CD1c-positive myeloid dendritic cell (primary cell): ENCODE measurements around the gene ADAM33.

Source experiments
- DNase-seq: peaks from one replicate; pipeline ENCODE4 v3.0.0-alpha.2; 2016; ENCODE audit errors: extremely low spot score

Gene ADAM33

DNA sequence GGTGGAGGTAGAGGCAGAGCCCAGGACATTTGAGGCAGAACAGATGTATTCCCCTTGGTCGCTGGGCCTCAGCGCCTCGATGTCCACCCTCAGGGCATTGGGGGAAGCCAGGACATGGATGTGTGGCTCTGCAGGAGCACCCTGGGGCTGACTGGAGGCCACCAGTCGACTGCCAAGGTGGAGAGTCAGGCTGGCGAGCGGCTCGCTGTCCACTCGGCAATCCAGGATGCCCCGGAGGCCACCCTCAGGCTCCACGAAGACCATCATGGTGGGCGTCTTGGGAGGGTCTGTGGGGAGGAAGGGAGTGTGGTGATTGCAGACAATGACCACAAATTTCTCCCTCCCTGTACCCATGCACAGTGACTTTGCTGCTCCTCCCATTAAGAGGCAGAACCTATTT is 8.2 kb upstream of the ADAM33 start:
- no peak for DNase-seq

DNA sequence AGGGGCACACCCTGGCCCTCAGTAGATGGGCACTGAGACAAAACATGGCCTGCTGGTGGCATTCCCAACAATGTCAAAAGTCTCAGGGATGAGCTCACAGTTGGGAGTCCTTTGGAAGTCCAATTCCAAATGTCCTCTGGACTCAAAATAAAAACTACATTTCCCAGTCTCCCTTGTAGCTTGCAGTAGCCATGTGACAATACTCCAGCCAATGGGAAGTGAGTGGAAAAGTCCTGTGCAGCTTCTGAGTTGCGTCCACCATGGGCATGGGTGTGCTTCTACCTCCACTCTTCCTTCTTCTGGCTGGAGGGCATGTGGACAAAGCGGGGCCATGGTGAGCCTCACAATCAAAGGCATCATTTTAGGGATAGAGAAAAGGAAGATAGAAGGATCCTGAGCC is 5.8 kb upstream of the ADAM33 start:
- DNase-seq = peak; percentile 30

DNA sequence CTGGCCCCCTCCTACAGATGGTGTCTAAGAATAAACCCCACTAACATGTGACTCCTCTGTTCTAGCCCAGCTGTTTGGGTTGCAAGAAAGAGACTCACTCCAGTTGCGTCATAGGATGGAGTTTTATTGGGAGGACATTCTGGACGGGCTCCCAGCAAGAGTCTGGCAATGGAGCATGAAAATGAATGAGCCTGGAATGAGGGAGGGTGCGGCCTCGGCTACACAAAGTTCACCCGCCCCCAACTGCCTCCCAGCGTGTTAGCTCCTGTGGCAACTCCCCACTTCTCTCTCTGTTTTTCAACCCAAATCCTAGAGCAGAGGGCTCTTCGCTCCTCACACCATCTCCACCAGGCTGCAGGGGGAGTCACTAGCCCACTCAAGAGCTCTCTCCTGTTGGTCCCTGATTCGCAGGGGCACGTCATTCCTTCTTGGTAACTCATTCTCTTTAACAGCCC is 5.1 kb upstream of the ADAM33 start:
- DNase-seq = no peak

DNA sequence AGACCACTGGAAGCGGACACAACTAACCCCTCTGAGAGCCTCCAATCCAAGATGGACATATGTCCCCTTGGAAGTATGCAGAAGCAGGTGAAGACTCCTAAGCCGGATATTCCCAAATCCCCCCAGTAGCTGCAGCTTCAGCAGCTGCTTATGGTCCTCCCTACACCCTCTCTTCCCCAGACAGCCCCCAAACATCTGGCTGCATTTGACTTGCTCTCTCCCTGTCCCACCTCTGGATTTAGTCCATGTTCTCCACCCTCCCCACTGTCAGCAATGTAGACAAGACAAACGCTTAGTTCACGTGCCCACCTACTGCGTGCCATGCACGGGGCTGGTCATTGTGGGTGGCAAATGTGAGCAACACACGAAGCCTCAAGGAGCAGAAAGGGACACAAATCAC is 4.6 kb upstream of the ADAM33 start:
- DNase-seq = no peak

DNA sequence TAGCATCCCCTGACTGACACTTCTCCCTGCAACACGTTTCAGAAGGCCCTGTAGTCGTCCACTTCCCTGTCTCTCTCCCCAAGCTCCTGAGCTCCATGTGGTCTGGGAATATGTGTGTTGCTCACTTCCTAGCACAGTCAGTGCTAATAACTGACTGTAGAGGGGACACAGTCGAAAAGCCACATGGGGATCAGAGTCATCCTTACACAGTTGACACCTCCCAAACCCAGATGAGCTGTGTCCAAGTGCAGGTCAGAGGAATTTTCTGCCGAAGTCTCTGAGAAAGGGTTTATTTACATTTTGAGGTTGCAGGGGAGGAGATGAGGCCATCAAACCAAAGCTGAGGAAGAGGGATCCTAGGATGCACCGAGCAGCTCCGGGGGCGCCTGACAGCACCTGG is 3.5 kb upstream of the ADAM33 start:
- no peak for DNase-seq

DNA sequence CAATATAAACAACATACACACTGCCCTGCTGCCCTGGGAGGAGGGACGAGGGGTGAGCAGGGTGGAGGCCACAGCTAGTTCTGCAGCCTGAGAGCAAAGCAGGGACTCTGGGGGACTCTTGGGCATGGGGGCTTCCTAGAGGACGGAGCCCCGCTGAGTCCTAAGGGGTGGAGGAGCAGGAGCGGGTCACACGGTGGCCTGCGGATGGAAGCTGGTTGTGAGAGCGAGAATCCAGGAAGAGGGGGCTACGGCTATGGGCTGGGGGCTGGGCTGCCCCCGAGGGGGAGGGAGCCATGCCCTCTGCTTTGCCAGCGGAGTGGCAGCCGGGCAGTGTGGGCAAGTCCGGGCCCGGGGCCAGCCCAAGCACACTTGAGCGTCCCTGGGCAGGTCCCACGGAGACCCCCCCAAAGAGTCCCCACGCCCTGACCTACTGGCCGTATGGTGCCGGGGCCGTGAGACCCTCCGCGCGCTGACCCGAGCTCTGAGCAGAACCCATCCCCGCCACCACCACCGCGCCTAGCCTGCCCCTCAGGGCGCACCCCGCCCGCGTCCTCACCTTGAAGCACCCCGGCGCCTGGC is 369 bp downstream of the ADAM33 start:
- DNase-seq = no peak

DNA sequence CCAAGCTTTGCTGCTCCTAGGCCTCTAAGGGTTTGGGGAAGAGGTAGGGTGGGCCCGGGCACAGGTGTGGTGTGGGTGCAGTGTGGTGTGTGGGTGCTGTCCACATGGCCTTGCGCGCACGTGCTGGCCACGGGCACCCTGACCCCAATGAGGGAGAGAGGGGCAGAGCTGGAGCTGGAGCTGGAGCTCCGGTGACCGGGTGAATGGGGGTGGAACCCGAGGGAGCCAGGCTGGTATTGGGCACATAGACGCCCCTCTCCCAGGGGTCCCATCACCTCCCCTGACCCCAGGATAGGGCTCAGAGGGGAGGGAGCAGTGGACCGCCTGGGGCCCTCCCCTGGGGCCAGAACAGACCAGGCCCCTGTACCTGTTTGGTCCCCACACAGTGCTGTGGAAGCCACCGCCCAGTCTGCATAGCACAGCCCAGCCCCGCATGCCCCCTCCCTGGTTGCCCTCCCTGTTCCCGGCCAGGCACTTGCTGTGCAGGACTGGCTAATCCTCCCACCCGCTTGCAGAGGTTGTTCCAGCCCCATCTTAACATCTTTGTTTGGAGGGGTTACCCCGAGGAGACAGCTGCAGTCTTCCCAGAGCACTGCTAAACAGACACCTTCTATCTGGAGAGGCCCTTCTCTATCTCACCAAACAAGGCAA is 984 bp downstream of the ADAM33 start:
- DNase-seq = no peak

DNA sequence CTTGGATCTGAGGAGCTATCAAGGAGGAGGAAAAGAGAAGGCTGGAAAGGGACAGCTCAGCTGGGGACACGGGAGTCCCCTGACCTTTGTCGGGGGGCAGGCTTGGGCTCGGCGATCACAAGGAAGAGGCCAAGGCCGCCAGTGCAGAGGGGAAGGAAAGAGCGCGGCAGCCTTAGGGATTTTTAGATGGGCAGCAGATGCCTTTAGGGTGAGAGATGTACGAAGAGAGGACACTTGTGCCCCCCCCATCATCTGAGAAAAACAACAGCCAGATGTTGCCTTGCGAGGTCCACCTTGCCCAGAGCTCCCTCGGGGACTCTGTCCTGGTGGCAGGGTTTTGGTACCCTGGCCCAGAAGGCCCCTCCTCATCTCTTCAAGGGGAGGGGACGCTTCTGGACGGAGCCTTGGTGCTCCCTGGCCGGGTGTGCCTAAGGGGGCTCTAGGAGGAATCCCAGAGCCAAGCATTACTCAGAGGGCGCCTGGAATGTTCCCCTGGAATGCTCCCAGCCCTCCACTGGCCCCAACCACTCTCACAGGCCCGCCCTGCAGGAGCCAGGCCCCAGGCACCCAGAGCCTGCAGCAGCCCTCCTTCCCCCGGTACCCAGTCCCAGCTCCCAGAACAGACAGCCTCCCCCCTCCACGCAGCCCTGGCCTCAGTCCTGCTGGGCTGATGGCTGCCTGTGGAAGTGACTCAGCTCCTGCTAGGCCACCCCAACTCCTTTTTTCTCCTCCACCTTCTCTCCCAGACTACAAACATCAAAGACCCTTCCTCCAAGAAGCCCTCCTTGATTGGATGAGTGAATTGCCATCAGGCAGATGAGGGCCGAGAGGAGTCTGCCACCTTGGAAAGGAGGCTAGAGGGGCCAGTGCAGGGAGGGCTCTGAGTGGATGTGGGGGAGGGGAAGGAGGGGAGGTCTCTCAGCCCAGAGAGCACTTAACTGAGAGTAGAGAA is 1.8 kb downstream of the ADAM33 start:
- no peak for DNase-seq

DNA sequence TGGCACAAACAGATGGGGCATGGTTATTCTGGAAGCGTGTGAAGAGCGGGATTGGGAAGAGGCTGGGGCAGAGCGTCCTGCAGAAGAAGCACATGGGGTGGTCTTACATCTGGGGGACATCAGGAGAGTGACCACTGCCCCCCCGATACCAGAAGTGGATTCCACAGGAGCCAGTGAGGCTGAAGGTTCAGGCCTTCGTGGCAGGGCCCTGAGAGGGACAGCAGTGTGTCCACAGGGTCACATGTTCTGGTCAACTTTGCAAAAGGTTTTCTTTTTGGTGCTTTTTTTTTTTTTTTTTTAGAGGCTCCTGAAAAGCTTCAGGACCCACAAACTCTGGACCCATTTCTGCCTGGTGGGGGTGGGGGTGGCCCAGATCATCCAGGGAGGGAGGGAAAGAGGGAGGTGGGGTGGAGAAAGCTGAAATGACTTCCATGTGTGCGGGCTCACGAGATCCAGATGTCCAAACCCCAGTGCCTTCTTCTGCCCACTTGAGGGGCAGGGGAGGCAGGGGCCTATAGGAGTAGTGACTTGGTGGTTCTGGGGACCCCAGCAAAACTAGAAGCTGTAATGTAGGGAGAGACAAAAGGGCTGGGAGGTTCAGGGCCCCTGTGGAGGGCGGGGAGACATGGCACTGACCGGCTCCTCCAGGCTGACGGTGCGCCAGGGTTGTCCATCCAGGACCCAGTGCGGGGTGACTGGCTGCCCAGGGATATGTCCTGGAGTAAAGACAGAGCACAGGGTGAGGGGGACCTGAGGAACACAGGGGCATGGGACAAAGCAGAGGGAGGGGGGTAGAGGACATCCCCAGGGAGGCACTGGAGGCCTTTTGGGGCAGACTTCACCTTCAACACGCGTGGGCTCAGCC is 2.7 kb downstream of the ADAM33 start:
- no peak for DNase-seq

DNA sequence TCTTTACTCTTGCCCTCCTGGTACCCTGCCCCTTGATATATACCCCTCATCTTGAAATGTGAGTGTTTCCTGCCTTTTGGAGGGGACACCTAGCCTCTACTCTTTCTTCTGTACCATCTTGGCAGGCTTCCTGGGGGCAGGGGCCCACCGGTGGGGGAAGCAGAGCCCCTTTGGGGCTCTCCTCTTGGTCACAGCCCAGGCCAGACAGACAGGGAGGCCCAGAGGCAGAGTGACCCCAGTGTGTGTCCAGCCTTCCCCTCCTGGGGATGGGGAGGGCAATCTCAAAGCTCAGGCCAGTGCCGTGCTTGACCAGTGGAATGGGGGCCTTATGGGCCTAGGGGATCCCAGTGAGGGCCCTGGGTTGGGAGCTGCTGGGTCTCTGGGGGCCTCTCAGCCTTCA is 3.6 kb downstream of the ADAM33 start:
- DNase-seq = no peak

DNA sequence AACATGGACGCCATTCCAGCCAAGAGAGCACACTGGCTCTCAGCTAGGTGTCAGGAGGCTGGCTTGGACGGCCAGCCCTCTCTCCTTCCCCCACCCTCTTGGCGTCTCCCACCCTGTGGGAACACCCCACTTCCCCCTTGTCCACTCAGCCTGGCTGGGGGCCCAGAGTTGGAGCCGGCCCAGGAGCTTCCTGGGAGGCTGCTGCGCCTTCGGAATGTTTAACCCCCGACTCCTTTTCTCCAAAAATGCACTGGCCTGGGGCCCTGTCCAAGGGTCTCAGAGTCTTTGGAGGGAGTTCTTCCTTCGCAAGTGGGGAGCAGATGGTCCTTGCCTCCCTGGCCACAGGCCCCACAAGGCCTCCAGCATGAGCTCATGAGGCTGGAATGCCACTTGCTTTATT is 4.1 kb downstream of the ADAM33 start:
- no peak for DNase-seq

DNA sequence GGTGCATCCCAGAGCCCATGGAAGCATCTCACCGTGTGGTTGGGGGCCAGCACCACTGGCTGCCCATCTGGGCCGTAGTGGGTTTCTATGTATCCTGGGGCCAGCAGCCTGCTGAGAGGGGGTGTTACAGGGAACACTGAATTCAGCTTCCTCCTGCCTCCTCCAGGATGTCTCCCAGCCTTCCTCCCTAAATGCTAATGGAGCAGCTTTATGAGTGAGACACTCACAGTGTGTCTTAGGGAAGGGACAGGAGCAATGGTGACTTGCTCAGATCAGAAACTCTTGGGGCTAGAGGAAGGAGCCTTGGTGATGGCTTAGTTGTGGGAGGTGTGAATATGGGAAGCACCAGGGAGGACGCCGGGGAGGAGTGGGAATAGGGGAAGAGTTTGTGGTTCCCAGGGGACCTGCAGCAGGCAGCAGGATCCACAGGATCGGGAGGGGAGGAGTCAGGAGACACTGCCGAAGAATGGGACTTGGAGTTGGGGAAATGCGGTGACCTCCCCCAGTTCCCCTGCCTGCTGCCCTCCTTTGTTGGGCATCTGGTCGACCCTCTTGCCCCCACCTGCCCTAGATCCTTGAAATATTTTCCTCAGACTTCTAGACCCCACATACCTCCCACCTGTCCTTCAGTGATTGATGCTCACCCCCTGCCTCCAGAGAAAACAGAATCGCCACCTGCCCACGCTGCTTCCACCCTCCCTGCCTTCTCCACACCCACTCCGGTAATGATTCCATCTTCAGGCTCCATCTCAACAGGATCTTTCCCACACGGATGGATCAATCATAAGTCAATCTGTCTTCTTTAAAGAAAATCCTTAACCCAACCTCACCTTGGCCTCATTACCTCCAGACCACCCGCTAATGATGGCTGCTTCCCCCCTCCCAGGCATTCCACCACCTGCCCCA is 6.6 kb downstream of the ADAM33 start:
- DNase-seq = no peak

DNA sequence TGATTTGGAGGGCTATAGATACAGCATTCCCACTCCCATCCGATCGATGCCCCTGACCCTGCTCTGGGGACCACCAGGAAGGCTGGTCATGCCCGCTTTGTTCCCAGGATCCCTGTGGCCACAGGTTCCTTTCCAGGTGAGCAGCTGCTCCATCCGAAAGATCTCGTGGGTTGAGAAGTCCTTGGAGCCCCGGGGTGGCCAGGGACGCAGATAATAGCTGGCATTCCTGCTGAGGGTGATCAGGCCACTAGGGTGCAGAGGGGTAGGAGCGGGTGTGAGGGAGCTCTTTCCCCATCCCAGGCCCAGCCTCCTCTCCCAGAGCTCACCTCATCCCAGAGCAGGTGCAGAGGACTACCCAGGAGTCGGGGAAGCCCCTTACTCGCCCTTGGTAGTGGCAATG is 7.4 kb downstream of the ADAM33 start:
- DNase-seq = no peak

DNA sequence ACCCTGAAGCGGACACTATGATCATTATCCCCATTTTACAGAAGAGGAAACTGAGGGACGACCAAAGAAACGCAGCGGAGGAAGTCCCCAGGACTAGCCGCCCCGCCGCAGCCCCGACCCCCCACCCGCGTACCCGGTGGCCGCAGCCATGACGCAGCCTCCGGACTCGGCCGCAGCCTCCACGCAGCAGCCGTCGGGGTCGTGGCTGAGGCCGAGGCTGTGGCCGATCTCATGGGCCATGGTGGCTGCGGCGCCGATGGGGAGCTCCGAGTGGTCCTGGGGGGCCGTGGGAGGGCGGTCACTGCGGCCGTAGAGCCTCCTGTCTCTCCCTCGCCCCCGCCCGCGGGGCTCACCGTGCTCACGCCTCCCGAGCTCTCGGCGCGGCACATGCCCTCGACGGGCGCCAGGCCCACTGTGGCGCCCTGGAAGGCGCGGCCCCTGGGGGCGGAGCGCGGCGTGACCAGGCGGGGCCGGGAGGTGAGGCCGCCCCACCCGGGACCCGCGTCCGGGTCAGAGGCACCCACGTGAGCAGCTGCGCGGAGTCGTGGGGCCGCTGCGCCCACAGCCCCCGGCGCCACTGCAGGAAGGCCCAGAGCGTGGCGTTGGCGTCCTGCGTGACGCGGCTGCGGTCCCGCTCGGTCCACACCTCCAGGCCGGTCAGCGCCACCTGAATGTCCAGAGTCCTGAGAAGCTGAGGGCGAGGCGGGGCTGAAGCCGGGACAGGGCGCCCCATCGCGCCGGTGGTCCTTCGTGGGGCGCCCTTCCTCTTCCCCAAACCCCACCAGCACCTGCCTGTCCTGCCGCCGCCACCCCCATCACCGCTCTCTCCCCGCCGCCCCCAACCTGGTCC is 8.4 kb downstream of the ADAM33 start:
- DNase-seq = no peak

DNA sequence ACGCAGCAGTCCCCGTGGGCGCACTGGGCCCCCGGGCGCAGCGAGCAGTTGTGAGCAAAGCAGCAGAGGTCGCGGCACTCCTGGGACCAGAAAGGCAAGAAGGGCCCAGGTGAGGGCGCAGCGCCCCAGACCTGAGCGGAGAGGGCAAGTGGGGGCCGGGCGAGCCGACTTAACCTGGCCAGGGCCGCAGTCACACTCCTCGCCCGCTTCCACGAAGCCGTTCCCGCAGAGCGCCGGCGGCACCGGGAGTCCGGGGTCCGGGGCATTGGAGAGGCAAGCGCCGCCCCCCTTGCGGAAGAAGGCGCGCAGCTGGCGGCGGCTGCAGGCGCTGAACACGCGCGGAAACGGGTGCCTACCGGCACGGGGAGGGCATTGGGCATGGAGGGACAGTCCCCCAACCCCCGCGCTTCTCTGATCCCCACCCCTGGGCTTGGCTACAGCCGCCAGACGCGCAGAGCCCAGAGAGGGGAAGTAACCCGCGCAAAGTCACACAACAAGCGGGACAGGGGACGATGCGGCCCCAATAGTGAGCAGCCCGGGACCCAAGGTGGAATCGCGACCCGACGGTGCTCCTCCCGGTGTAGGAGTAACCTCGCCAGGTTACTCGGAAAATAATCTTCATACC is 9.2 kb downstream of the ADAM33 start:
- peak; percentile 41 for DNase-seq

DNA sequence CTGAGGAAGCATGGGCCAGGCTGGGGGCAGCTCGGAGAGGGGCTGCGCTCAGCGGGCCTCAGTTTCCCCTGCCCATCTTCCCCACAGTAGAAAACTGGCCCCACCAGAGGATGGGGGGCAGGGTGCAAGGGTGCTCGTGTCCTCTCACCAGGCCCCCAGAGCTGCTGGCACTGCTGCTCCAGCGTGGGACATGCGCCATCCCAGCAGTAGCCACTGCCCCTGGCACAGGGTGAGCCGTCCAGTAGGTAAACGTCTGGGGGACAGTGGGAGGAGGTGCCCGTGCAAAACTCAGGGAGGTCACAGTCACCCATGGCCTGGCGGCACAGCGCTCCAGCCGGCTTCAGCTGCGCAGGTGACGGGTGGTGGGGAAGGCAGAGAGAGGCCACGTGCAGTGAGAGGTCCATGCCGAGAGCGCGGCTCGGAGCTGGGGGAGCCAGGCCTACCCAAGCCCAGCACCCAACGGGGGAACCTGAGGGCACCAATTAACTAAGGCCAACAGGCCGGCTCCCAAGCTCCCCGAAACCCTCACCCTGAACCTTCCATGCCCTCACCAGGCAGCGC is 9.7 kb downstream of the ADAM33 start:
- no peak for DNase-seq

DNA sequence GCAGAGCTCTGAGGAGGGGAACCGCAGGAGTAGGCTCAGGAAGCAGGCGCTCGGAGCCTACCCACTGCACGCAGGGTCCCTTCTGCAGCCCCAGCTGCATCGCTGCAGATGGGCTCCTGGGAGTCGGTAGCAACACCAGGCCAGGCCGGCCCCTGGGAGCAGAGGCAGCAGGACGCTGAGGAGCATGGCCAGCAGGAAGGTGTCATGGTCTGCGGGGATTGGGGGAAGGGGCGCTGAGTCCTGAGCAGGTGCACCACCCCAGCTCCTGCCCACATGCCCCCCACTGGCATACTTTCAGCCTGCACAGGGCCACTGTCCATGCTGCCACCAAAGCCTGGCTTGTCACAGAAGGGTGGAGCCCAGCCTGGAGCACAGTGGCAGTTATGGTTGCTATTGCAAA is 10.9 kb downstream of the ADAM33 start:
- DNase-seq = no peak

DNA sequence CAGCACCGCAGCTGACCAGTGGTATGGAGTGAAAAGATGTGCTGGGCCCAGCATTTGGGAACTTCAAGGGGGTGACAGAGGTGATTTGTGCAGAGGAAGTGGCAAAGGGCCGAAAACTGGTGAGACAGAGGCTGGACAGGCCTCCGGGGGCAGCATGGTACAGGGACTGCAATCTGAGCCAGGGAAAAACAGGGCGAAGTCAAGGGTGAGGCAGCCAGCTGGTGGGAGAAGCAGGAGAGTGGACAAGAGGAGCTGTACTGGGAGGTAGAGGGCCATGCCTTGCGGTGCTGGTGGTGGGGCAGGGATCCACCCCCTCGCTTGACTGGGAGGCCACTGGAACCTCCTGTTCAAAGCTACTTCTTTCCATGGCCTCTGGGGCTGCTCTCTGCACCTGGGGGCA is 11.3 kb downstream of the ADAM33 start:
- no peak for DNase-seq

DNA sequence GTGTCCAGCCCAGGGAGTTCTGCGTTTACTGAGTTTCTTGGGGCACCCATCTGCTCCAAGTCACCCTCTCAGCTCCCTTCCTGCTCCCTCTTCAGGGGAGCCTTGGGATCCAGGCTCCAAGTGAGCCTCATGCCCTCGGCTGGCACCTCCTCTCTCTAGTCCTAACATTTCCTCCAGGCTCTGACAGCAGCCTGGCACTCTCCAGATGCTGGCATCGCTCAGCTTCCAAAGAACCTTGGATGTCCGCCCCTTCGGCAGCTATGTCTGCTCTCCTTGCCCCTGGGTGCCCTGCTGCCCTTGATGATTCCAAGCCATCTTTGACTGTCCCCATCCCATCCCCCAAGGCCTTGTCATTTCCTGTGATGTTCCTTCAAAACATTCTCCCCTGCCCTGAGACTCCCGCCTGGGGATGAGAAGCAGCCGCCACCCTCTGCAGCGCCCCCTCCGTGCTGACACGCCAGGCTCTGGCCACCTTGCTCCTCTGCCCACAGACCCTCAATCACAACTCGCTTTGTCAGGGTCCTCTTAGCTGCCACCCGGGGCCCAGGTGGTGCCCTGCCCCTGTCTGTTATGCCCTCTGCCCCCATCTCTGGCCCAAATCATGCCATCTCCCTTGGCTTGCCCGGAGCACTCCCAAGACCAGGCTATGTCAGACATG is 12.0 kb downstream of the ADAM33 start:
- DNase-seq = no peak
